HG03565 (cell line): ENCODE data around the gene NSF.
"Not testable (repeated sequence)": the region's sequence is repeated elsewhere in the genome, so short reads cannot be mapped to it uniquely, and the experiment has no call there.

Experiments
- ATAC-seq: cut with Tn5 transposase; IDR thresholded peaks from one replicate; pipeline ENCODE4 v1.9.1; 2021; ENCODE audit warnings: mild to moderate bottlenecking, moderate library complexity; ENCODE audit not compliant: unreplicated experiment

The NSF gene

DNA sequence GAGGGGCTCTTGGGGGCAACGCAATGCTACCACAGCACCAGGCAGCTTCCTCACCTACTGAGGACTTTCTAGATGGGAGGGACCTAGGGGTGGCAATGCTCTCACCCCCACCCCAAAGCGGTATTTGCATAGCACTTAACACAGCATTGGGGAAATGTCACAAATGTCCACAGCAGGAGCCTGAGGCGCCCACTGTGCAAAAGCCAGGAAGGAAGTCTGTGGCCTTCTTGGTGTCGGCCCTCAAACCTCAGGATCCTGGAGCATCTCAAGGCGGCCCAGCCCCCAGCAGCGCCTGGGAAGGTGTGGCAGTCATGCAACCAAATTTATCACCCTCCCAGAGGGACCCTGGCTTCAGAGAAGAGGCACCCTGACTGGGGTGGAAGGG is 182.7 kb downstream of the NSF start:
- no peak for ATAC-seq

DNA sequence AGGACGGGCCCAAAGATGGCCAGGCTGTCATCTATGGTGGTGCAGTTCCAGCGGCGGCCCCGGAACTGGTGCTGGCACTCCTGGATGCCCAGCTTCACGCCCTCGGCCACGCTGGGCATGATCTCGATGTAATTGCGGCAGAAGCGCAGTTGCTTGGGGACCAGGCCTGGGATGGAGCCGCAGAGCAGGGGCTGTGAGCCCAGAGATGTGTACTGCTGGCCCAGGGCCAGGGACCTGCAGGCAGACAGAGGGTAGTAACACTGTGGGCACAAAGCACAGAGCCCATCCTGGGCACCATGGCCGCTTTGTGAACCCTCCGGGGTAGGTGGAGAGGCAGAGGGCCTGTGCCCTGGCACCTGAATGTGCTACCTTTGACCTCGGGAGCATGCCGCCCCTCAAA is 183.2 kb downstream of the NSF start:
- ATAC-seq, result no peak

DNA sequence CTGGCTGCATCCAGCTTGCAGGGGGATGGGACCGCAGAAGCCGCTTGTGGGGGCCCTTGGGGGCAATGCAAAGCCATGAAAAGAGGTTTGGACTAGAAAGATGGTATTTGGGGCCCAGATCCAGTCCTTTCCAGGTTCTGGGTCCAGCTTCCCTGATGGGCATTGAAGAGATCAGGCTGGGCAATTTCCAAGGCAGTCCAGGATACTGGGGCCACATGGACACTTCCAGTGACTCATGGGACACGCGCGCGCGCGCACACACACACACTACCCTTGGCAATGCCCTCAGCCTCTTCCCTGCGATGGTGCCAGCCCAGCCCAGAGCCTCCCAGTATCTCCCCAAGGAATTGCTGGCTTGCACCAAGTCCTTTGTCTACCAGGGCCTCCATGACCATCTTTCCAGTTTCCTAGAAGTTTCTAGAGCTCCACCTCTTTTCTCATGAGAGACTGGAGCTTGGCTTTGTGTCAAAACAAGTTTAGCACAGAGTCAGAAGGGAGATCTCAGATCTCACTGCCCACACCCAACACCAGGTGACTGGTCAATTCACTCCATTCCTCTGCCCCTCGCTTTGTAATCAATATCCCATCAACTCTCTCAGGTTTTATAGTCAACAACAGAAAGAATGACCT is 183.8 kb downstream of the NSF start:
- no peak for ATAC-seq

DNA sequence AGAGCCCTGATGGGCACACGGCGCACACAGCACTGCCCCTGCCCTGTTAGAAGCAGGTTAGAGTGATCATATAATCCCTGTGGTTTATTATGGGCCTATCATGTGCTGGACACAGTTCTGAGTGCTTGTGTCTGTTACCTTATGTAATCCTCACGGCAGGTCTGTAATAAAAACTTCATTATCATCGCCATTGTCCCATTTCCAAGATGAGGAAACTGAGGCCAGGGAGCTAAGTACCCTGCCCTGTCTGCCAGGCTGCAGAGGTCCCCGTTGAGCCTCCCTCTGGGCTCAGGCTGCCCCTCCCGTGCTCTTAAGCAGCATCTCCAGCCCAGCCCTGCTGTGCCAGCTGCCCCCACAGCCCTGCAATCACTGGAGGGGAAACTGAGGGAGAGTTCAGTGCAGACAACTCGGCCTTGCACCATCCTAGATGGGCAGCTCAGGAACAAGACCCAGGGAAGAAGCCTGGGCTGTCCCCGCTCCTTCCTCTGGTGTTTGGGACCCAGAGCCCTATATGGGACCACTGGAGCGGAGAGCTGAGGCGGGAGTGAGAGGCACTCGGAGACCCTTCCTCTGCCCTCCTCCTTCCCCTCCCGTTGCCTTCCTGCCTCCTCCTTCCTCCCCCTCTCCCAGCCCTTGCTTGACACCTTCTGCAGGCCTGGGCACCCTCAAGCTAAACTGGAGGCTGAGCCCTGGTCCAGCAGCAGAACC is 186.0 kb downstream of the NSF start:
- no peak for ATAC-seq

DNA sequence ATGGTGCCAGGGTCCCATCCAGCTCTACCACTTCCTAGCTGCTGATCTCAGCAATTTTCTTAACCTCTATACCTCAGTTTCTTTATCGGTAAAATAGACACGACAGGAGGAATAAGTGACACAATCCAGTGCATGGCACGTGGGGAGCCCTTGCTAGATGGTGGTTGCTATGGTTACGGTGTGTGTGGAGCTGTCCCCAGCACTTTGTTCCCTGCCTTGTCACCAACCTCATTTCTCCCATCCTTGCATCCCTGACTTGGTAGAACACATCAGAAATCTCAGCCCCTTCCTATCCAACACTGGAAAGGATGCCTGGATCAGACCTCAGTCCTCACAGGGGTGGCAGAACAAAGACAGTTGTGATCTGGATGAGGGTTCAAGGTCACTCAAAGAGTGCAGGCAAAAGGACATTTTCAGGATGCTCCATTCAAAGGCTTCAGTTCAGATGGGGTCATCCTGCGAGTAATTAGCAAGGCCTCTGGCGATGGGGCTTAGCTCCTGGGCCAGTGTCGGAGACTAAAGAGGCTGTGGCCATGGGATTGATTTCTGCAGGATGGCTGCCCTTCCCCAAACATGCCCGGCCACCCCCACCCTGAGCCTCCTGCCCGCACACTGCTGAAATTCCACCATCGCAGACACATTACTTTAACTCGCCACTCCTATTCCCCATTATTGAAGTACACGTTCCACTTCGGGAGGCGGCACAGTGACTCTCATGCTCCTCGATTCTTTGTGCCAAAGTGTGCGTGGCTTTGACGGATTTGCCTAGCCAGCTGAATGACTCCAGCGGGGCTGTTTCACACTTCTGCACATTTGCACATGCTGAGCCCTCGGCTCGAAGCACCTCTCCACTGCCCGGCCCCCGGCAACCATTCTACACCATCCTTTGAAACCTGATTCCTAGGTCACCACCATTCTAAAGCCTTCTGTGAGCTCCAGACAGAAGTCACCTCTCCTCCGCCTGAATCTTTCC is 187.8 kb downstream of the NSF start:
- no peak for ATAC-seq

DNA sequence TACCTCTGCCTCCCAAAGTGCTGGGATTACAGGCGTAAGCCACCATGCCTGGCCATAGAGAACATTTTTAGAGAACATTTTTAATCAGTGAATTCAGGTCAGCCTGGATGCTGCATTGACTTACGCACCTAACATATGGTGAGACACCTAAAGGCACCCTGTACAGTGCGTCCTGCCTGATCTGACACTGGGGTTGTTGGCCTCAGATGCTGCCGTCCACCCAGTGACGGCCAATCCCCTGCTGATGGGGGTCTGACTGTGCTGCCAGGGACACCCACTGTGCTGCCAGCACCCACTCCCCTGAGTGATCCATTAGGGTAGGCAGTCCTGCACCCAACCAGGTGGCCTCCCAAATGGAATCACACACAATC is 189.5 kb downstream of the NSF start:
- no peak for ATAC-seq

DNA sequence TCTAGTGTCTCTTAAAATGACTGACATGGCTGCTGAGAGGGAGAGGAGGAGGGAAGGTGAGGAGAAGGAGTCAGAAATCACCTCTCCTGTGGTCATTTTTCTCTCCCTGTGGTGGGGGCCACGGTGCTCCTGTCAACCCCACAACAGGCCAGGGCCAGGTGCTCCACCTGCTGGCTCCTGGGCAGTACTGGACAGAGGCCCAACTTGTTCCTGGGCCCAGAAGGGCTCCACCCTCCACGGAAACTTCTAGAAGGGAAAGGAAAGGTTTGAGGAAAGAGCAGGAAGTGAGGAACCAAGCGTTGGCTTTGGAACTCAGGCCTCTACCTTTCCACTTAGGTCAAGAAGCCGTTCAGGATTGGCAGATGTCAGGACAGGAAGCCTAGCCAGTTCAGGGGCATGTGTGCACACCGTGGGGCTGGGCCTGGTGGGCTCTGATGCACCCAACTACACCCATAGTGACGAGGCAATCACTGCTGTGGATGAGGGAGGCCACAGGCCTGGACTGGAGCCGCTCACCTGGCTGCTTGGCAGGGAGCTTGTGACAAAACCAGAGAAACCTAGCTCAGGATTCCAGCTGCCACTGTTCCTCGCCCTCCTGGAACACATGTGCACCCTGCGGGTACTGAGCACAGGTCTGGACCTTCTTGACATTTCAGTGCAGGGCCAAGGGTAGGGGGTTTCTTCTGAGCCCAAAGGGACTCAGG is 191.9 kb downstream of the NSF start:
- ATAC-seq, result no peak

DNA sequence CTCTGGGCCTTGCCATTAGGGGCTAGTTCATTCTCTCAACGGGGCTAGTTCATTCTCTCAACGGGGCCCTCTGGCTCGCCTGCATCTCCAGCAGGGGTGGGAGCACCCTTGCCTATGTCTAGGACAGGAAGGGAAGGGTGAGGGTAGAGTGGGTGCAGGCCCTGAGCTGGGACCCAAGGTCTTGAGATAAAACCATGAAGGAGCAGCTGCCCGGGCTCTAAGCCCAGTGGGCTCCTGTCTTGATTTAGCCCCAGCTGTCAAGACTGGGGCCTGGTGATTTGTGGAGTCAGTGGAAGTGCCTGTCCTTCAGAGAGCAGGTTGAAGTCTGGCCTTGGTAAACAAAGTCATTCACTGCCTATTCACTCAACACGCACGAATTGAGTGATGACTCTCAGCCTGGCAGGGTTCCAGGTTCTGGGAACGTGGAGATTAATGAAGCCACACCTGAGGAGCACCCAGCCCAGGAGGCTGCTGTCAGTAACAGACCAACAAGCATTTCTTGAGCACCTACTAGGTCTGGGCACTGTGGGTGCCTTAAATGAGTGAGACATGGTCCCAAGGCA is 192.6 kb downstream of the NSF start:
- ATAC-seq, result no peak

DNA sequence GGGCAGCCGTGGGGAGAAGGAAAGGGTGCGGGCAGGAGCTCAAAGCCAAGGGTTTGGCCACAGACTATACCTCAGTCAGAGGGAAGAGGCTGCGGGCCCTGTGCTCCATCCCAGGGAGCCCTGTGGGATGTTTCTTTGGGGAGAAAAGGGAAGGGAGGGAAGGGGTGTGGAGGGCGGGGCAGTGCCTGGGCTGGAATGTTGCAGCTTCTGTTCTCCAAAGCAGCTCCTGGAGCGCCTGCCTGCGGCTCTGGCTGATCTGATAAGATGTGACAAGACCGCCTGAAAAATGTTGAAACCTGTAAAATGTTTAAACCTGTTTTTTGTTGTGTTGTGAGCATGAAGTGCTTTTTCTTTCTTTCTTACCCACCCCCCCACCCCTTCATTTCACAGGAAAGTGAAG is 195.2 kb downstream of the NSF start:
- ATAC-seq, result no peak

DNA sequence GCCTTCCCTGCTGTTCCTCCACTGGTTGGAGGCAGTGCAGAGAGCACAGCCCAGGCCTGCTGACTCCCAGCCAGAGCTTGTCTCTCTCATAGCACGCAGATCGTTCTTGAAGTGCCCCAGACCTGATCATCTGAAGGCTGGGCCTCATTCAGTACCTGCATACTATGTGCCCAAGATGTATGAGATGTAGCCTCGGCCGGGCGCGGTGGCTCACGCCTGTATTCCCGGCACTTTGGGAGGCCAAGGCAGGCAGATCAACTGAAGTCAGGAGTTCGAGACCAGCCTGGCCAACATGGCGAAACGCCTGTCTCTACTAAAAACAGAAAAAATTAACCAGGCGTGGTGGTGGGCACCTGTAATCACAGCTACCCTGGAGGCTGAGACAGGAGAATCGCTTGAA is 197.0 kb downstream of the NSF start:
- no peak for ATAC-seq

DNA sequence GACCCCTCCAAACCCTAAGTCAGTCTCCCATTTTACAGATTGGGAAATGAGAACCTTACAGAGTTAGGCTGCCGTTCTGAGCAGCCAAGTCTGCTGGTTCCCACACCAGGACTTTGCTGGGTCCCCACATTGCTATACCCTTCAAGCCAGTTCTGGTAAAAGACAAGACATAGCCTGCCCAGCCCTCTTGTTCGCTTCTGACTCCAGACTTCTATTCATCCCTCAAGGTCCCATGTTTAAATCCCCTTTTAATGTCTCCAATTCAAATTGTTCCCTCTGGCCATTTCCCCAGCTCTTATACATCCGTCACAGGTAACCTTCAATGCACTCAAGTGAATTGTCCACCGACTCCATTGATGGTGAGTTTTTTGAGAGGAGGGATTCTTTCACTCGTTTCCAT is 197.8 kb downstream of the NSF start:
- ATAC-seq, result no peak

DNA sequence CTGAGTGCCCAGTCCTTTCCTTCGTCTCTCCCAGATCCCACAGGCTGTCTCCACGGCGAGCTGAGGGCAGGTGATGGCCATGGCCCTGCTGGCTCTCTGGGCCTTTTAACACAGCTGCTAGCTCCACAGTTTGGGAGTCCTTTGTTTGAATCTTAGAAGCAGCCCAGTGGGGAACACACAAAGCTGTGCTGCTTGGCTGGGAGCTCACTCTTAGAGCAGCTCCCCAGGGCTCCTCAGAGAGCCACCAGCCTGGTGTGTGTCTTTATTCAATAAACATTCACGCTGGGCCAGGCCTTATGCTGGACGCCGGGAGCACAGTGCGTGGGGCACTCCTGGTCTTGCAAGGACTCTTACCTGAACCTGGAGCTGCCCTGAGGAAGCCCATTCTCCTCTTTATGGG is 198.3 kb downstream of the NSF start:
- no peak for ATAC-seq

DNA sequence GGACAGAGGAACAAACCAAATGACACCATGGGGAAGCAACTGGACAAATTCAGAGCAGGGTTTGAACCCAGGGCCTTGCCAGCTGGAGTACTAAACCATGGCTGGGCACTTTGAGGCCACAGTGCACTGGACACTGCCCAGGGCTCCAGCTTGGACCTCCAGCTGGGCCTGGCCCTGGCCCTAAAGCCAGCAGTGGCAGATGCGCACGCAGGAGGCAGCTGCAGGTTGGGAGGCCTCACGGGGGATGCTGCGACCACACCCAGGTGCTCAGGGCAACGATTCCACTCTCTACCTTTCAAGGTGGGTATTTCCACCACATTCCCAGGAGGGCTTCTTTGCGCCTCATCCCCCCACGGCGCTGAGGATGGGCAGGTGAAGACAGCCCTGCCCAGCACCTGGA is 199.1 kb downstream of the NSF start:
- ATAC-seq, result no peak

DNA sequence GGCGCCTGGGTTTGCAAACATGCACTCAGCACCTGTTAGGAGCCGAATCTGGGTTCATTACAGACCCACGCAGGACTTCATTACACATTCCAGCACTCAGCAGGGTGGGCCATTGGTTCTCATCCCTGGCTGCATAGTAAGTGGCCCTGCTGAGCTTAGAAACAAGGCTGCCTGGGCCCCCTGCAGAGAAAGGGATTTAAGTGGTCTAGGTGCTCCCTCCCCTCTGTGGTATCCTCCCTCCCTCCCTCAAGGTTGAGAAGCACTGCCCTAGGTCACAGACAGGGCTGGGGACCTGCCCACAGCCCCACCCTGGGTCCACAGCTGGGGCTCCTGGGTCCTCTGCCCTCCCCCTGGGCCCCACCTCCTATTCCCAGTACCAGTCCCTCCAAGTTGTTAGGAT is 199.7 kb downstream of the NSF start:
- ATAC-seq, result no peak

DNA sequence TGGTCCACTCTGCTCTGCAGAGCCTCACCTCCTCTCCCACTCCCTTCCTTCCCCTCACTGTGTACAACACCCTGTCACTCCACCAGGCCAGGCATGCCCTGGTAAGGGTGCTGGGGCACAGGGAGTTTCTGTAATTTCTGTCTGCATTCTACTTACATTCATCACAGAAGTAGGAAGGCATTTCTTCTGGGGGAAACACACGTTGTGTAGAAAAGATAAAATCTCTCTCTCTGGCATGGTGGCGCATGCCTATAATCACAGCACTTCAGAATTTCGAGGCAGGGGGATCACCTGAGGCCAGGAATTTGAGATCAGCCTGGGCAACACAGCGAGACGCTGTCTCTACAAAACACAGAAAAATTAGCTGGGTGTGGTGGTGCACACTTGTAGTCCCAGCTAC is 201.1 kb downstream of the NSF start:
- no peak for ATAC-seq

DNA sequence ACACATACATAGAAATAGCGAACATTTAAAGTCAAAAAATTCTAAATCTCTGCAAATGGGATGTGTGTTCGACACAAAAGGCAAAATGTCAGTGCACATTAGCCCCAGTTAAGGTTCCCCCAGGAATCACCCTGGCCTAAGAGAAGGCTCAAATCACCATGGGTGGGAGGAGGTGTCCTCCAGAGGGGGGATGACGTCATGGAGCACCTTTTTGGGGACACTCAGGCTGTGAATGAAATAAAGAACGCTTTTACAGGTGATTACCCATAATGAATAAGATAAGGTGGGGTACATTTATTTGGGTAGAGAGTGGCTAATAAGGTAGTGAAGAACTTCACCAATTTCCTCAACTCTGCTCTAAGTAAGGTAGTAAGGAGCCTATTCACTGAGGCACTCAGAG is 201.6 kb downstream of the NSF start:
- no peak for ATAC-seq

DNA sequence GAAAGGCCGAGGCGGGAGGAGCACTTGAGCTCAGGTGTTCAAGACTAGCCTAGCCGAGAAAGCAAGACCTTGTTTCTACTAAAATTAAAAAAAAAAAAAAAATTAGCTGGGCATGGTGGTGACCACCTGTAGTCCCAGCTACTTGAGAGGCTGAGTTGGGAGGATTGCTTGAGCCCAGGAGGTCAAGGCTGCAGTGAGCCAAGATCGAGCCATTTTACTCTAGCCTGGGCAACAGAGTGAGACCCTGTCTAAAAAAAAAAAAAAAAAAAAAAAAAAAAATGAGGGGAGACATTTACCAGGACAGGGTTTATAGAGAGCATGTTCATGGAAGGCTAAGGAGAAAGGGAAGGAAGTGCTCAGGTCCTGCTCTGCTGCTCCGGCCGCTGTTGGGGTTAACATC is 202.6 kb downstream of the NSF start:
- not testable (repeated sequence) for ATAC-seq

DNA sequence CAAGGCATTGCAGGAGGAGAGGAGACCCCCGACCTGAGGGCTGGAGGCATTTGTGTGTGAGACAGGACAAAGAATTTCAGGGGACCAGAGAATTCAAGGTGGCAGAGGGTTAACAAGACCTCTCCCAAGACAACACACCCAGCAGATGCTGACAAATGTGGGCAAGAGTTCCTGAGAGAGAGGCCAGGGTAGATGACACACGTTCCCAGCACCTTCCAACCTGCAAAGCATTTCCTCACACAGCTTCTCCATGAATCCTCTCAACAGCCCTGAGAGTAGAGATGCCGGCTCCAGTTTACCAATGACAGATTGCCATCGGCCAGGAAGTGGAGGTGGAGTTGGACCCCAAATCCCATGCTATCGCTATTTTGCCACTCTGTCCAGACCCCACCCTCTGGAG is 203.1 kb downstream of the NSF start:
- ATAC-seq, result no peak

DNA sequence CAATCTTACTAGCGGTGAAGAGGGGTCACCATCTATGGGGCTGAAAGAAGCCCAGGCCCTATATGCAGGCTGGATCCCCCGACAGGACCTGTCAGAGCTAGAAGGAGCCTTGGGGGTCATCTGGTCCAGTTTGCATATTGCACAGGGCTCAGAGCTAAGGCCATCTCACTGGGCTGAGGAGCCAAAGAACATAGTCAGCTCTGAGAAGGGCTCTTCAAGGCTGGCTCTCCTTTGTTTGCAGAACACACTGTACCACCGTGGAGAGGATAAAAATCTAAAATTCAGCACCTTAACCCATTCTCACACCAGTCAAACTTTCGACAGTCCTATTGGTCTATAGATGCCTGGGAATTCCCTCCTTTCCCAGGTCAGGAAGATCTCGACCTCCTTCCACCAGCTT is 203.8 kb downstream of the NSF start:
- no peak for ATAC-seq

DNA sequence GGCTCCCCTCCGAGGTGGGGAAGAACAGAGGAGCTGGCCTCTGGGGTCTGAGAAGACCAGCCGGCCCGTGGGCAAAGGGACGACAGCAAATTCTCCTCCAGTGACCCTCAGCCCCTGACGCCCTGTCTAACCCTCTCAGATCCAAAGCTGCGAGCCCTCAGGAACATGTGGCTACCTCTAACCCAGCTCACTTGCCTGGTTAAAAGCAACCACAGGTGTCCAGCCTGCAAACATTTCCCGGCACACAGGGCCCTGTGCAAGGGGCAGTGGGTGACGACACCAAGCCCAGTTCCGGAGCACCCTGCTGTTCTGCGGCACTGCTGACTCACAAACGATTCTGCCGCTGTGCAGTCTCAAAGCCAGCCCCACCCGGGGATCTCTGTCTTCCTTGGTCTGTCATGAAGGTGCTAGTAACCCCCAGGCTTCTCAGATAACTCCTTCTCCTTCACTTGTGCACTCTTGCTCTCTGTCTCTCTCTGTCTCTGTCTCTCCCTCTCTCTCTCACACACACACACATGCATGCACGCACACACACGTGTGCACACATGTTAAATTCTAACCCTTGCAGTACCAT is 205.0 kb downstream of the NSF start:
- no peak for ATAC-seq

DNA sequence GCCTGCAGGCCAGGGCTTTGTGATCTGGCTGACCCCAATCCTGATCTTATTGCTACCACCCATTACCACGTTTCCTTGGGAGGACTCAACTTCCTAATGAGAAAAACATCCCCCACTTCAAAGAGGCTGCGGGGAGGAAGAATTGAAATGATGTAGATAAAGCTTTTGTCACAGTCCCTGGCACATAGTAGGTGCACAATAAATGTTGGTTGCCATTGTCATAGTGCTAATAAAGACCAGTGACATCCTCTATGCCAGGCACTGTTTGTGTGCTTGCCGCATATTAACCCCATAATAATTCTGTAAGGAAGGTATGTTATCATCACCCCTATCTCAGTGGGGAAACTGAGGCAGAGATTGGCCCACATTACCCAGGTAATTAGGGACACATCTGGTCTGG is 205.6 kb downstream of the NSF start:
- no peak for ATAC-seq
